Measurements from ENCODE around the gene FRMD4A. TPM values are rescaled to one million over a fixed set of nuclear protein-coding genes. Genes with fewer than 3 reads are reported as not detected.

FRMD4A gene
- total and polyA plus RNA-seq, 2 of the 4 experiments (the other 2 are of a cell fraction): 30.3 to 68.8 TPM

GRCh38 chr10:13978533-13979115, 352.1 kb downstream of the FRMD4A start:
- H4K5ac ChIP-seq (ENCODE audit: low read depth, low read length): peak overlapping the region; percentile 99
- no peak overlapping the region for H2AFZ ChIP-seq (replicated peaks; ENCODE audit: low read length, poor library complexity)
- DNase-seq (peak; percentile 98), ATAC-seq (ENCODE audit: low read depth) (peak; percentile 82)
- H4K8ac ChIP-seq (ENCODE audit: low read depth in 2 of 2, low read length in 2 of 2): peak overlapping the region; percentile 78 to 80
- H2AK5ac ChIP-seq (ENCODE audit: low read depth, low read length): peak overlapping the region; percentile 79; the same call in 1 of the 2 replicates
- H3K4me2 ChIP-seq (ENCODE audit: low read depth, low read length): peak overlapping the region; percentile 9; the same call in 1 of the 2 replicates
- H3K56ac ChIP-seq (ENCODE audit: extremely low read depth, insufficient read depth, low read length): peak overlapping the region; percentile 30
- H3K9me3 ChIP-seq (ENCODE audit: control insufficient read depth, insufficient read depth, low read length): no peaks in the 10 kb centered on the region
- H3K4me3 ChIP-seq (ENCODE audit: insufficient read depth, low read depth, low read length): no peak overlapping the region
- no peaks in the 10 kb centered on the region for H4K20me1 ChIP-seq (ENCODE audit: insufficient read depth, low read length)
- BruUV-seq (replicated peaks): no TSS peak
- CTCF ChIA-PET: interaction anchor here (0.7 to 1.3 kb wide), 2 partner anchors 29 to 56 kb away, joined by 3 to 5 read pairs; no protein-coding TSS in a partner anchor
- H2BK15ac ChIP-seq (ENCODE audit: low read depth, low read length): peak overlapping the region; percentile 99
- intact Hi-C loops (cut with micrococcal nuclease) (no loop called here), dilution Hi-C loops (cut with HindIII; ENCODE audit: low sequenced_read_pairs, unreplicated experiment) (no loop called here), in situ Hi-C loops (cut with MboI; ENCODE audit: low sequenced_read_pairs) (no loop called here)
- peak overlapping the region; percentile 90 for H2BK5ac ChIP-seq (ENCODE audit: low read depth, low read length, poor library complexity, severe bottlenecking)
- H3K4me1 ChIP-seq (ENCODE audit: control insufficient read depth, insufficient read depth, low read length): peaks cover 15% of the 10 kb centered on the region
- peaks cover 12 to 19% of the 10 kb centered on the region in 2 experiments for H3K79me1 ChIP-seq (ENCODE audit: low read depth in 1 of 2, low read length in 2 of 2)
- peak overlapping the region; percentile 7; the same call in 1 of the 2 replicates for H3K23ac ChIP-seq (ENCODE audit: low read depth, low read length)
- peak overlapping the region; percentile 79 for H2BK120ac ChIP-seq (ENCODE audit: low read depth, low read length)
- POLR2A ChIA-PET (ENCODE audit: unreplicated experiment): interaction anchor here (0.5 kb wide), 1 partner anchor 15 kb away, joined by 3 read pairs; no protein-coding TSS in a partner anchor
- peak overlapping the region; percentile 61 for H4K91ac ChIP-seq (ENCODE audit: insufficient read depth, low read depth, low read length)
- H3K4ac ChIP-seq (ENCODE audit: low read depth, low read length): peak overlapping the region; percentile 87; the same call in 1 of the 2 replicates
- WGBS, 2 experiments (ENCODE audit: extremely low coverage in 2 of 2, insufficient read length in 1 of 2): no CpG with 5 or more reads among the region's 4 CpGs
- peaks cover 16% of the 10 kb centered on the region for H3K9me1 ChIP-seq (ENCODE audit: insufficient read depth, low read length)
- H2AK9ac ChIP-seq (replicated peaks; ENCODE audit: low read depth, low read length, poor library complexity): no peak overlapping the region
- no peak overlapping the region for H3K9ac ChIP-seq (ENCODE audit: low read depth, low read length)
- peak overlapping the region; percentile 85 for H3K27ac ChIP-seq (ENCODE audit: insufficient read depth, low read length)
- peak overlapping the region; percentile 99 for H3K18ac ChIP-seq (ENCODE audit: low read depth, low read length)
- H2BK20ac ChIP-seq (ENCODE audit: low read depth, low read length): peak overlapping the region; percentile 90
- H3K14ac ChIP-seq (replicated peaks; ENCODE audit: low read depth, low read length): peak overlapping the region; percentile 76; the same call in 1 of the 2 replicates
- no peaks in the 10 kb centered on the region for H3K36me3 ChIP-seq (ENCODE audit: control insufficient read depth, insufficient read depth, low read length)
- H3K27me3 ChIP-seq (ENCODE audit: control insufficient read depth, insufficient read depth, low read length): no peaks in the 10 kb centered on the region
- peak; percentile 52 for TF ChIP-seq MAFK (IDR thresholded peaks at IDR 0.05; ENCODE audit: low read depth, low read length)
- TF ChIP-seq CEBPB (IDR thresholded peaks at IDR 0.05; ENCODE audit: low read depth, low read length): peak; percentile 90
- peak; percentile 5 for TF ChIP-seq RCOR1 (IDR thresholded peaks at IDR 0.05; ENCODE audit: insufficient replicate concordance, low read length)
- TF ChIP-seq FOS (IDR thresholded peaks at IDR 0.05; ENCODE audit: low read depth, low read length): peak; percentile 60
- no peak; the same call in 1 of the 2 replicates for TF ChIP-seq BHLHE40 (IDR thresholded peaks at IDR 0.05; ENCODE audit: low read depth, low read length)
- peak; percentile 32; the same call in 1 of the 2 replicates for TF ChIP-seq NFE2L2 (IDR thresholded peaks at IDR 0.05; ENCODE audit: low read depth, low read length)
- 0 out of 2 replicates have a peak, but pooled peaks have one; percentile 26 for TF ChIP-seq RFX5 (IDR thresholded peaks at IDR 0.05; ENCODE audit: low read depth, low read length)
- no peak for TF ChIP-seq POLR2A (IDR thresholded peaks at IDR 0.05; ENCODE audit: low read depth, low read length)
- no peak for TF ChIP-seq USF2 (IDR thresholded peaks at IDR 0.05; ENCODE audit: low read depth, low read length)
- no peak for TF ChIP-seq RAD21 (IDR thresholded peaks at IDR 0.05; ENCODE audit: low read length)
- no peak for TF ChIP-seq SMC3 (IDR thresholded peaks at IDR 0.05; ENCODE audit: low read depth, low read length)
- TF ChIP-seq MAZ (IDR thresholded peaks at IDR 0.05; ENCODE audit: borderline replicate concordance, low read depth, low read length): no peak
- TF ChIP-seq CTCF (conservative IDR thresholded peaks at IDR 0.05; ENCODE audit: low read depth, low read length): no peak
- TF ChIP-seq CHD1 (IDR thresholded peaks at IDR 0.05; ENCODE audit: low read depth, low read length): no peak
- TF ChIP-seq ELK1 (IDR thresholded peaks at IDR 0.05; ENCODE audit: borderline replicate concordance, low read depth, low read length): no peak

Measured in IMR-90 (cell line).